HEK293 (cell line): ENCODE measurements around the gene GNG3.
"Not testable (repeated sequence)": the region's sequence is repeated elsewhere in the genome, so short reads cannot be mapped to it uniquely, and the experiment has no call there.

ENCODE experiments used
- CTCF ChIA-PET: fragments of 350-600 bp; formaldehyde crosslinking; extraction: SDS; loops from one replicate; lab custom pipeline; 2021; ENCODE audit warnings: antibody characterized with exemption; lab: Yijun Ruan, JAX
- POLR2A ChIA-PET: fragments of 300-600 bp; formaldehyde crosslinking; extraction: SDS; loops from one replicate; lab custom pipeline; 2020; ENCODE audit warnings: antibody characterized with exemption, inconsistent platforms; lab: Yijun Ruan, JAX
- H3K27ac ChIP-seq: fragments of 200-500 bp; sonication (Bioruptor generic); 2 replicates; pipeline ENCODE4 v1.5.1; 2014; ENCODE audit warnings: low read depth, low read length, control low read depth, inconsistent platforms; ENCODE audit errors: extremely low read depth
- H3K36me3 ChIP-seq, 2 experiments: fragments of 200-500 bp in 1 of 2; sonication (Bioruptor generic) in 1 of 2; 1 replicate in 1 of 2; 2 replicates in 1 of 2; pipeline ENCODE4 v1.5.1; 2014 to 2017; ENCODE audit warnings: inconsistent platforms in 2 of 2, low read length in 2 of 2; ENCODE audit not compliant: control insufficient read depth in 2 of 2, insufficient read depth in 1 of 2
- H3K4me1 ChIP-seq: fragments of 200-500 bp; sonication (Bioruptor generic); 2 replicates; pipeline ENCODE4 v1.5.1; 2014; ENCODE audit warnings: mild to moderate bottlenecking, low read length, inconsistent platforms; ENCODE audit not compliant: control insufficient read depth, insufficient read depth
- H3K4me3 ChIP-seq: 2 replicates; pipeline ENCODE4 v1.5.1; 2011; ENCODE audit warnings: low read depth, mild to moderate bottlenecking, control low read depth, low read length, moderate library complexity
- H3K9me3 ChIP-seq: fragments of 200-500 bp; sonication (Bioruptor generic); 2 replicates; pipeline ENCODE4 v1.5.1; 2014; ENCODE audit warnings: low read depth, low read length, inconsistent platforms; ENCODE audit not compliant: control insufficient read depth, insufficient read depth
- HOXD13 ChIP-seq: sonication (generic); formaldehyde crosslinking; IDR thresholded peaks from 2 replicates; pipeline ENCODE4 v1.8.0; 2022; ENCODE audit warnings: missing genetic modification reagents, borderline replicate concordance
- YY1 ChIP-seq: fragments of 450-650 bp; formaldehyde crosslinking; IDR thresholded peaks from 2 replicates; pipeline ENCODE4 v1.5.1; 2018; ENCODE audit warnings: missing biosample characterization, missing genetic modification characterization
- ZBTB1 ChIP-seq: fragments of 450-650 bp; formaldehyde crosslinking; IDR thresholded peaks from 2 replicates; pipeline ENCODE4 v1.5.1; 2016; ENCODE audit warnings: missing biosample characterization, missing genetic modification characterization
- ZBTB20 ChIP-seq: fragments of 450-650 bp; formaldehyde crosslinking; IDR thresholded peaks from 2 replicates; pipeline ENCODE4 v1.5.1; 2016; ENCODE audit warnings: missing biosample characterization, missing genetic modification characterization
- ZFP41 ChIP-seq: fragments of 450-650 bp; formaldehyde crosslinking; IDR thresholded peaks from 2 replicates; pipeline ENCODE4 v1.5.1; 2016; ENCODE audit warnings: missing biosample characterization, missing genetic modification characterization, borderline replicate concordance
- ZNF146 ChIP-seq: fragments of 450-650 bp; formaldehyde crosslinking; IDR thresholded peaks from 2 replicates; pipeline ENCODE4 v1.5.1; 2016; ENCODE audit warnings: missing biosample characterization, missing genetic modification characterization
- ZNF157 ChIP-seq: fragments of 450-650 bp; formaldehyde crosslinking; IDR thresholded peaks from 2 replicates; pipeline ENCODE4 v1.5.1; 2016; ENCODE audit warnings: missing biosample characterization, missing genetic modification characterization
- ZNF223 ChIP-seq: fragments of 450-650 bp; formaldehyde crosslinking; IDR thresholded peaks from 2 replicates; pipeline ENCODE4 v1.5.1; 2016; ENCODE audit warnings: missing biosample characterization, missing genetic modification characterization
- ZNF324 ChIP-seq: fragments of 450-650 bp; formaldehyde crosslinking; IDR thresholded peaks from 2 replicates; pipeline ENCODE4 v1.5.1; 2016; ENCODE audit warnings: missing biosample characterization, missing genetic modification characterization
- ZNF624 ChIP-seq: fragments of 450-650 bp; formaldehyde crosslinking; IDR thresholded peaks from 2 replicates; pipeline ENCODE4 v1.5.1; 2017; ENCODE audit warnings: missing biosample characterization, missing genetic modification characterization
- ZNF747 ChIP-seq: fragments of 450-650 bp; formaldehyde crosslinking; IDR thresholded peaks from 2 replicates; pipeline ENCODE4 v1.5.1; 2016; ENCODE audit warnings: missing biosample characterization, missing genetic modification characterization
- TF ChIP-seq, protein P1 (sequence below): fragments of 450-650 bp; formaldehyde crosslinking; IDR thresholded peaks from 2 replicates; pipeline ENCODE4 v1.5.1; 2016; ENCODE audit warnings: missing biosample characterization, missing genetic modification characterization, low read depth
- TF ChIP-seq, protein P2 (sequence below): fragments of 450-650 bp; formaldehyde crosslinking; IDR thresholded peaks from 2 replicates; pipeline ENCODE4 v1.5.1; 2016; ENCODE audit warnings: missing biosample characterization, missing genetic modification characterization
- TF ChIP-seq, protein P3 (sequence below): fragments of 450-650 bp; formaldehyde crosslinking; IDR thresholded peaks from 2 replicates; pipeline ENCODE4 v1.5.1; 2016; ENCODE audit warnings: missing biosample characterization, missing genetic modification characterization
- TF ChIP-seq, protein P4 (sequence below): fragments of 450-650 bp; formaldehyde crosslinking; IDR thresholded peaks from 2 replicates; pipeline ENCODE4 v1.5.1; 2016; ENCODE audit warnings: missing biosample characterization, missing genetic modification characterization

The GNG3 gene

DNA sequence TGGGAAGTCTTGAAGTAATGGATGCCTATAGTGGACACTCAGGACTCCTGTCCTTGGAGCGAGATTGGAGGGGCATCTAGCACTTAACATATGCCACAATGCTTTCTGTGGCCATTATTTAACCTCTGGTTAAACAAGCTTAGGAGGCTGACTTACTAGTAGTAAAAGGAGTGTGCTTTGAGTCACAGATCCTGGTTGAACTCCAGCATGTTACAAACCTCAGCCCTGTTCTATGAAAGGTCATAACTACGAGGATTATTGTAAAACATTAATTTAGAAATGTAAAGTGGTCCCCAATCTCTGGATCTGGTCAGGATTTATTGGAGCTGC is 34.3 kb upstream of the GNG3 start:
- Histone ChIP-seq H3K9me3 (no peaks in the 10 kb centered on the region), H3K27ac (no peak overlapping the region; the same call in 1 of the 2 replicates), H3K36me3 (peaks cover 3 to 51% of the 10 kb centered on the region in 2 experiments; a peak in 2 of 3 replicates), H3K4me1 (peaks cover 8% of the 10 kb centered on the region), H3K4me3 (no peak overlapping the region)
- CTCF ChIA-PET, result interaction anchor here (0.7 to 2.4 kb wide), 5 partner anchors 21 to 280 kb away, joined by 3 to 8 read pairs (median 5); partner anchors contain the start of gene TAF6L
- POLR2A ChIA-PET, result interaction anchor here (0.6 to 7.2 kb wide), 12 partner anchors 8 to 279 kb away, joined by 3 to 72 read pairs (median 7); partner anchors contain the start of genes B3GAT3, BSCL2, C11orf98 and CSKMT
- TF ChIP-seq HOXD13 (no peak), YY1 (tag by site-specific recombination) (no peak), ZFP41 (tag by site-specific recombination) (no peak), ZNF324 (tag by site-specific recombination) (no peak), ZBTB1 (no peak)
- TF ChIP-seq, protein P1, sequence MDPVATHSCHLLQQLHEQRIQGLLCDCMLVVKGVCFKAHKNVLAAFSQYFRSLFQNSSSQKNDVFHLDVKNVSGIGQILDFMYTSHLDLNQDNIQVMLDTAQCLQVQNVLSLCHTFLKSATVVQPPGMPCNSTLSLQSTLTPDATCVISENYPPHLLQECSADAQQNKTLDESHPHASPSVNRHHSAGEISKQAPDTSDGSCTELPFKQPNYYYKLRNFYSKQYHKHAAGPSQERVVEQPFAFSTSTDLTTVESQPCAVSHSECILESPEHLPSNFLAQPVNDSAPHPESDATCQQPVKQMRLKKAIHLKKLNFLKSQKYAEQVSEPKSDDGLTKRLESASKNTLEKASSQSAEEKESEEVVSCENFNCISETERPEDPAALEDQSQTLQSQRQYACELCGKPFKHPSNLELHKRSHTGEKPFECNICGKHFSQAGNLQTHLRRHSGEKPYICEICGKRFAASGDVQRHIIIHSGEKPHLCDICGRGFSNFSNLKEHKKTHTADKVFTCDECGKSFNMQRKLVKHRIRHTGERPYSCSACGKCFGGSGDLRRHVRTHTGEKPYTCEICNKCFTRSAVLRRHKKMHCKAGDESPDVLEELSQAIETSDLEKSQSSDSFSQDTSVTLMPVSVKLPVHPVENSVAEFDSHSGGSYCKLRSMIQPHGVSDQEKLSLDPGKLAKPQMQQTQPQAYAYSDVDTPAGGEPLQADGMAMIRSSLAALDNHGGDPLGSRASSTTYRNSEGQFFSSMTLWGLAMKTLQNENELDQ, result no peak

DNA sequence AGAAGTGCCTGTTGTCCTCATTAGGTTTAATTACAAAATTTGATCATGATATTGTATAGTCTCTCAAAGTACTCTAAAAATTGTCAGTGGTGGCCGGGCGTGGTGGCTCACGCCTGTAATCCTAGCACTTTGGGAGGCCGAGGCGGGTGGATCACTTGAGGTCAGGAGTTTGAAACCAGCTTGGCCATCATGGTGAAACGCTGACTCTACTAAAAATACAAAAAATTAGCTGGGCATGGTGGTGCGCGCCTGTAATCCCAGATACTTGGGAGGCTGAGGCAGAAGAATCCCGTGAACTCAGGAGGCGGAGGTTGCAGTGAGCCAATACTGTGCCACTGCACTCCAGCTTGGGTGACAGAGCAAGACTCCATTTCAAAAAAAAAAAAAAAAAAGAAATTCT is 32.1 kb upstream of the GNG3 start:
- H3K4me3 ChIP-seq, H3K27ac ChIP-seq, H3K9me3 ChIP-seq, H3K4me1 ChIP-seq: not testable (repeated sequence)
- POLR2A ChIA-PET, result interaction anchor here (0.6 to 7.2 kb wide), 7 partner anchors 8 to 706 kb away, joined by 3 to 67 read pairs (median 3); partner anchors contain the start of genes C11orf98, CSKMT and INTS5
- CTCF ChIA-PET, result interaction anchor here (0.6 to 3.0 kb wide), 3 partner anchors 10 to 1063 kb away, joined by 3 to 10 read pairs (median 3); partner anchors contain the start of genes C11orf98 and CSKMT
- H3K36me3 ChIP-seq, result peaks cover 3 to 44% of the 10 kb centered on the region in 2 experiments; a peak in 2 of 3 replicates

DNA sequence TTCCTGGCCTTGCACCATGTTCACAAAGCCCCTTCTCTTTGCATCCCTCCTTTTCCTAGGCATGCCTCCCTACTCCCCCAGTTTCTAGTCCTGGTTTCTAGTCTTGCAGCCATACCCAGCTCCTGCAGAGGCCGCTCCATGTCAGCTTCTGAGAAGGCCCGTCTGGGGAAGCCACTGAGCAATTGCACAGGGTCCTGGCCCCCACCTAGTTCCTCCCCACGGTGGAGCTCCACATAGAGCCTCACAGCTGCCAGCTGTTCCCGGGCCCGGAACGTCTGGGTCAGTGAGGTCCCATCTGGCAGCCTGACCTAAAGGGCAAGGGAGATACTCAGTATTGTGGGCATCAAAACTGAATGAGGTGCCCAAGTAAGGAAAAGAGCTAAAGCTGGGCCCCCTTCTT is 30.8 kb upstream of the GNG3 start:
- TF ChIP-seq ZNF157 (tag by site-specific recombination) (no peak), ZNF223 (no peak), ZNF624 (no peak)
- TF ChIP-seq, protein P2, sequence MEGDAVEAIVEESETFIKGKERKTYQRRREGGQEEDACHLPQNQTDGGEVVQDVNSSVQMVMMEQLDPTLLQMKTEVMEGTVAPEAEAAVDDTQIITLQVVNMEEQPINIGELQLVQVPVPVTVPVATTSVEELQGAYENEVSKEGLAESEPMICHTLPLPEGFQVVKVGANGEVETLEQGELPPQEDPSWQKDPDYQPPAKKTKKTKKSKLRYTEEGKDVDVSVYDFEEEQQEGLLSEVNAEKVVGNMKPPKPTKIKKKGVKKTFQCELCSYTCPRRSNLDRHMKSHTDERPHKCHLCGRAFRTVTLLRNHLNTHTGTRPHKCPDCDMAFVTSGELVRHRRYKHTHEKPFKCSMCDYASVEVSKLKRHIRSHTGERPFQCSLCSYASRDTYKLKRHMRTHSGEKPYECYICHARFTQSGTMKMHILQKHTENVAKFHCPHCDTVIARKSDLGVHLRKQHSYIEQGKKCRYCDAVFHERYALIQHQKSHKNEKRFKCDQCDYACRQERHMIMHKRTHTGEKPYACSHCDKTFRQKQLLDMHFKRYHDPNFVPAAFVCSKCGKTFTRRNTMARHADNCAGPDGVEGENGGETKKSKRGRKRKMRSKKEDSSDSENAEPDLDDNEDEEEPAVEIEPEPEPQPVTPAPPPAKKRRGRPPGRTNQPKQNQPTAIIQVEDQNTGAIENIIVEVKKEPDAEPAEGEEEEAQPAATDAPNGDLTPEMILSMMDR (tag by site-specific recombination), result 0 out of 2 replicates have a peak, but pooled peaks have one; percentile 21
- H3K27ac ChIP-seq, result 0 out of 2 replicates have a peak overlapping the region, but pooled peaks have one; percentile 2
- peaks cover 3 to 44% of the 10 kb centered on the region in 2 experiments; a peak in 2 of 3 replicates for H3K36me3 ChIP-seq
- H3K4me1 ChIP-seq, result peaks cover 8% of the 10 kb centered on the region
- POLR2A ChIA-PET, result interaction anchor here (0.8 to 7.2 kb wide), 9 partner anchors 10 to 111 kb away, joined by 3 to 67 read pairs (median 5); partner anchors contain the start of genes B3GAT3, C11orf98, CSKMT and EEF1G
- no peak overlapping the region for H3K4me3 ChIP-seq
- H3K9me3 ChIP-seq, result no peaks in the 10 kb centered on the region
- CTCF ChIA-PET, result interaction anchor here (0.5 to 3.0 kb wide), 7 partner anchors 11 to 214 kb away, joined by 3 to 10 read pairs (median 4); partner anchors contain the start of genes C11orf98 and CSKMT

DNA sequence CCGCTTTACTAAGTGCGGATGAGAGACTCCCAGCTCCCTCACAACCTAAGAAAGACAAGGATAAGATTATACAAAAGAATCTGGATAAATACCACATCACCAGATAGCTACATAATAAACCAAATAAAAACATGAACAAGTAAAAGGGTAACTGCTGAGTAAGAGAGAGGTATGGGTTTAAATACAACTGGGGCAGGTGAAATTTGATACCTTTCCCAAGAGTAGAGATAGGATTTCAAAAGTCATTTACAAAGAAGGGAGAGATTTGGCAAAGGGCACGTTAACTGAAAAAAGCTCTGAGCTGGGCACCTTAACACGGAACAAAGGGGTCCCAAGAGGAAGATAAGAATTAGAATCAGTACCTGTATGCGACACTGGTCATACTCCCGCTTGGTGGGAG is 30.3 kb upstream of the GNG3 start:
- Histone ChIP-seq H3K36me3 (peaks cover 3 to 44% of the 10 kb centered on the region in 2 experiments; a peak in 2 of 3 replicates), H3K4me3 (no peak overlapping the region), H3K9me3 (no peaks in the 10 kb centered on the region), H3K4me1 (peaks cover 8% of the 10 kb centered on the region), H3K27ac (no peak overlapping the region)
- TF ChIP-seq ZBTB20 (tag by site-specific recombination), result 0 out of 2 replicates have a peak, but pooled peaks have one; percentile 34
- TF ChIP-seq ZNF146 (tag by site-specific recombination), result no peak
- TF ChIP-seq, protein P3, sequence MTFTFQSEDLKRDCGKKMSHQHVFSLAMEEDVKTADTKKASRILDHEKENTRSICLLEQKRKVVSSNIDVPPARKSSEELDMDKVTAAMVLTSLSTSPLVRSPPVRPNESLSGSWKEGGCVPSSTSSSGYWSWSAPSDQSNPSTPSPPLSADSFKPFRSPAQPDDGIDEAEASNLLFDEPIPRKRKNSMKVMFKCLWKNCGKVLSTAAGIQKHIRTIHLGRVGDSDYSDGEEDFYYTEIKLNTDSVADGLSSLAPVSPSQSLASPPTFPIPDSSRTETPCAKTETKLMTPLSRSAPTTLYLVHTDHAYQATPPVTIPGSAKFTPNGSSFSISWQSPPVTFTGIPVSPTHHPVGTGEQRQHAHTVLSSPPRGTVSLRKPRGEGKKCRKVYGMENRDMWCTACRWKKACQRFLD (tag by site-specific recombination), result no peak
- TF ChIP-seq, protein P4, sequence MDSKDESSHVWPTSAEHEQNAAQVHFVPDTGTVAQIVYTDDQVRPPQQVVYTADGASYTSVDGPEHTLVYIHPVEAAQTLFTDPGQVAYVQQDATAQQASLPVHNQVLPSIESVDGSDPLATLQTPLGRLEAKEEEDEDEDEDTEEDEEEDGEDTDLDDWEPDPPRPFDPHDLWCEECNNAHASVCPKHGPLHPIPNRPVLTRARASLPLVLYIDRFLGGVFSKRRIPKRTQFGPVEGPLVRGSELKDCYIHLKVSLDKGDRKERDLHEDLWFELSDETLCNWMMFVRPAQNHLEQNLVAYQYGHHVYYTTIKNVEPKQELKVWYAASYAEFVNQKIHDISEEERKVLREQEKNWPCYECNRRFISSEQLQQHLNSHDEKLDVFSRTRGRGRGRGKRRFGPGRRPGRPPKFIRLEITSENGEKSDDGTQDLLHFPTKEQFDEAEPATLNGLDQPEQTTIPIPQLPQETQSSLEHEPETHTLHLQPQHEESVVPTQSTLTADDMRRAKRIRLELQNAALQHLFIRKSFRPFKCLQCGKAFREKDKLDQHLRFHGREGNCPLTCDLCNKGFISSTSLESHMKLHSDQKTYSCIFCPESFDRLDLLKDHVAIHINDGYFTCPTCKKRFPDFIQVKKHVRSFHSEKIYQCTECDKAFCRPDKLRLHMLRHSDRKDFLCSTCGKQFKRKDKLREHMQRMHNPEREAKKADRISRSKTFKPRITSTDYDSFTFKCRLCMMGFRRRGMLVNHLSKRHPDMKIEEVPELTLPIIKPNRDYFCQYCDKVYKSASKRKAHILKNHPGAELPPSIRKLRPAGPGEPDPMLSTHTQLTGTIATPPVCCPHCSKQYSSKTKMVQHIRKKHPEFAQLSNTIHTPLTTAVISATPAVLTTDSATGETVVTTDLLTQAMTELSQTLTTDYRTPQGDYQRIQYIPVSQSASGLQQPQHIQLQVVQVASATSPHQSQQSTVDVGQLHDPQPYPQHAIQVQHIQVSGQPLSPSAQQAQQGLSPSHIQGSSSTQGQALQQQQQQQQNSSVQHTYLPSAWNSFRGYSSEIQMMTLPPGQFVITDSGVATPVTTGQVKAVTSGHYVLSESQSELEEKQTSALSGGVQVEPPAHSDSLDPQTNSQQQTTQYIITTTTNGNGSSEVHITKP (tag by site-specific recombination), result 0 out of 2 replicates have a peak, but pooled peaks have one; percentile 14
- TF ChIP-seq ZNF747 (tag by site-specific recombination), result no peak
- ChIA-PET CTCF (interaction anchor here (0.5 to 3.0 kb wide), 7 partner anchors 12 to 215 kb away, joined by 3 to 10 read pairs (median 4); partner anchors contain the start of genes C11orf98 and CSKMT), POLR2A (interaction anchor here (0.8 to 7.2 kb wide), 8 partner anchors 10 to 110 kb away, joined by 3 to 67 read pairs (median 6); partner anchors contain the start of genes B3GAT3, C11orf98, CSKMT and GANAB)
